OCI-LY3 (cell line): Measurements from ENCODE around the gene CTNNA1.

ENCODE experiments used
- CTCF ChIP-seq: fragments of 200-600, 300-600 bp; sonication (generic); IDR thresholded peaks from 2 replicates; pipeline ENCODE4 v1.5.1; 2014; ENCODE audit warnings: antibody characterized with exemption, low read length, low read depth
- EZH2phosphoT487 ChIP-seq: fragments of 200-600 bp; shearing (Covaris generic); IDR thresholded peaks from 2 replicates; pipeline ENCODE4 v1.6.1; 2018; ENCODE audit warnings: antibody characterized with exemption, mixed run types, low read depth

GRCh38 chr5:138850865-138851435 is 97.7 kb downstream of the CTNNA1 start:
- TF ChIP-seq CTCF (no peak), EZH2phosphoT487 (no peak)
